WTC11 (cell line): ENCODE results near the gene CLCA1. TPM values are rescaled to one million over a fixed set of nuclear protein-coding genes. Genes with fewer than 3 reads are reported as not detected.

Experiments used
- ATAC-seq: fragments of 200-7000 bp; cut with Tn5 transposase; 2 replicates; pipeline ENCODE4 v1.10.0; 2021; ENCODE audit warnings: mild to moderate bottlenecking, moderate library complexity
- CTCF ChIA-PET: fragments of 300-600 bp; sonication (Branson Sonifier 250); formaldehyde crosslinking; loops from one replicate; lab custom pipeline; 2021; ENCODE audit warnings: antibody characterized with exemption; lab: Charles Lee
- POLR2A ChIA-PET: fragments of 350-600 bp; sonication (Branson Sonifier 250); formaldehyde crosslinking; loops from one replicate; lab custom pipeline; 2021; ENCODE audit warnings: antibody characterized with exemption; lab: Charles Lee
- DNase-seq: peaks from one replicate; pipeline ENCODE4 v3.0.0; 2021; ENCODE audit warnings: low spot score
- H3K27ac Mint-ChIP-seq: 2 replicates; pipeline ENCODE4 v1.8.0; 2021; ENCODE audit warnings: mixed read lengths
- H3K27me3 Mint-ChIP-seq: 2 replicates; pipeline ENCODE4 v1.8.0; 2021; ENCODE audit warnings: low read depth, mild to moderate bottlenecking, moderate library complexity, mixed read lengths
- H3K36me3 Mint-ChIP-seq: 2 replicates; pipeline ENCODE4 v1.8.0; 2021; ENCODE audit warnings: mixed read lengths
- H3K4me1 Mint-ChIP-seq: 2 replicates; pipeline ENCODE4 v1.8.0; 2022; ENCODE audit warnings: mixed read lengths
- H3K4me3 Mint-ChIP-seq: 2 replicates; pipeline ENCODE4 v1.8.0; 2021; ENCODE audit warnings: mild to moderate bottlenecking, moderate library complexity, mixed read lengths
- H3K9me3 Mint-ChIP-seq: 2 replicates; pipeline ENCODE4 v1.8.0; 2021; ENCODE audit warnings: mixed read lengths
- AFF4 ChIP-seq: sonication (generic); formaldehyde crosslinking; IDR thresholded peaks from 2 replicates; pipeline ENCODE4 v1.8.1; 2023; ENCODE audit warnings: mild to moderate bottlenecking, missing genetic modification reagents, borderline replicate concordance
- AR ChIP-seq: fragments of 250-450 bp; sonication (Bioruptor Pico); IDR thresholded peaks from 2 replicates; pipeline ENCODE4 v1.9.0; 2021; ENCODE audit warnings: mild to moderate bottlenecking
- CDX4 ChIP-seq: fragments of 250-450 bp; sonication (Bioruptor Pico); IDR thresholded peaks from 2 replicates; pipeline ENCODE4 v1.9.0; 2021; ENCODE audit warnings: moderate library complexity, mild to moderate bottlenecking, inconsistent platforms, borderline replicate concordance
- ESRRA ChIP-seq: sonication (generic); formaldehyde crosslinking; IDR thresholded peaks from 2 replicates; pipeline ENCODE4 v1.8.1; 2022; ENCODE audit warnings: mild to moderate bottlenecking, missing genetic modification reagents, borderline replicate concordance
- ETV6 ChIP-seq: sonication (generic); formaldehyde crosslinking; IDR thresholded peaks from 2 replicates; pipeline ENCODE4 v1.8.1; 2022; ENCODE audit warnings: mild to moderate bottlenecking, missing genetic modification reagents
- FOXK1 ChIP-seq: sonication (generic); formaldehyde crosslinking; IDR thresholded peaks from 2 replicates; pipeline ENCODE4 v1.8.0; 2022; ENCODE audit warnings: mild to moderate bottlenecking, moderate library complexity, missing genetic modification reagents
- JAZF1 ChIP-seq: fragments of 250-450 bp; sonication (Bioruptor Pico); IDR thresholded peaks from 2 replicates; pipeline ENCODE4 v1.9.0; 2021; ENCODE audit warnings: moderate library complexity, mild to moderate bottlenecking, inconsistent platforms
- NFYB ChIP-seq: sonication (generic); formaldehyde crosslinking; conservative IDR thresholded peaks from 2 replicates; pipeline ENCODE4 v1.8.0; 2022; ENCODE audit warnings: low read depth, missing genetic modification reagents
- NR3C1 ChIP-seq: sonication (generic); formaldehyde crosslinking; conservative IDR thresholded peaks from 2 replicates; pipeline ENCODE4 v1.8.1; 2023; ENCODE audit warnings: low read depth, mild to moderate bottlenecking, missing genetic modification reagents
- PRDM15 ChIP-seq: sonication (generic); formaldehyde crosslinking; IDR thresholded peaks from 2 replicates; pipeline ENCODE4 v1.8.0; 2022; ENCODE audit warnings: missing genetic modification reagents
- PREB ChIP-seq: sonication (generic); formaldehyde crosslinking; IDR thresholded peaks from 2 replicates; pipeline ENCODE4 v1.8.1; 2022; ENCODE audit warnings: mild to moderate bottlenecking, missing genetic modification reagents, moderate library complexity, borderline replicate concordance
- RORB ChIP-seq: fragments of 250-450 bp; sonication (Bioruptor Pico); IDR thresholded peaks from 2 replicates; pipeline ENCODE4 v1.9.0; 2021; ENCODE audit warnings: mild to moderate bottlenecking
- SMAD3 ChIP-seq: sonication (generic); formaldehyde crosslinking; IDR thresholded peaks from 2 replicates; pipeline ENCODE4 v1.8.0; 2022; ENCODE audit warnings: missing genetic modification reagents, mild to moderate bottlenecking, borderline replicate concordance
- SMAD4 ChIP-seq: sonication (generic); formaldehyde crosslinking; IDR thresholded peaks from 2 replicates; pipeline ENCODE4 v1.8.0; 2022; ENCODE audit warnings: mild to moderate bottlenecking, missing genetic modification reagents
- SOX15 ChIP-seq: fragments of 250-450 bp; sonication (Bioruptor Pico); IDR thresholded peaks from 2 replicates; pipeline ENCODE4 v1.9.0; 2021; ENCODE audit warnings: mild to moderate bottlenecking
- TEAD1 ChIP-seq: sonication (generic); formaldehyde crosslinking; IDR thresholded peaks from 2 replicates; pipeline ENCODE4 v1.8.0; 2022; ENCODE audit warnings: mild to moderate bottlenecking, missing genetic modification reagents
- TEAD4 ChIP-seq: sonication (generic); formaldehyde crosslinking; IDR thresholded peaks from 2 replicates; pipeline ENCODE4 v1.8.0; 2022; ENCODE audit warnings: mild to moderate bottlenecking, missing genetic modification reagents
- ZNF219 ChIP-seq: sonication (generic); formaldehyde crosslinking; IDR thresholded peaks from 2 replicates; pipeline ENCODE4 v1.8.0; 2023; ENCODE audit warnings: missing genetic modification reagents, mild to moderate bottlenecking, borderline replicate concordance
- ZNF263 ChIP-seq: sonication (generic); formaldehyde crosslinking; IDR thresholded peaks from 2 replicates; pipeline ENCODE4 v1.8.1; 2022; ENCODE audit warnings: low read depth, mild to moderate bottlenecking, moderate library complexity, missing genetic modification reagents
- ZNF396 ChIP-seq: fragments of 250-450 bp; sonication (Bioruptor Pico); IDR thresholded peaks from 2 replicates; pipeline ENCODE4 v1.8.0; 2021; ENCODE audit warnings: mild to moderate bottlenecking, moderate library complexity, borderline replicate concordance
- ZNF416 ChIP-seq: fragments of 250-450 bp; sonication (Bioruptor Pico); IDR thresholded peaks from 2 replicates; pipeline ENCODE4 v1.9.0; 2021; ENCODE audit warnings: mild to moderate bottlenecking, inconsistent platforms
- total RNA-seq: library from RNA; stranded (reverse); gene quantifications from 3 replicates; pipeline ENCODE4 v1.2.3, GENCODE V29; 2021

CLCA1 gene
- total RNA-seq, 1 experiment from 2014 or later, result 0.11 TPM

GRCh38 chr1:86504895-86505563 lies 36.3 kb downstream of the CLCA1 start:
- CTCF ChIA-PET, result interaction anchor here (0.6 to 2.0 kb wide), 9 partner anchors 109 to 249 kb away, joined by 4 to 7 read pairs (median 5); partner anchors contain the start of genes ODF2L and SH3GLB1
- TF ChIP-seq RORB (no peak), TEAD1 (CRISPR knock-in tag) (no peak), NR3C1 (no peak), ZNF263 (CRISPR knock-in tag) (no peak), AR (CRISPR knock-in tag) (no peak), JAZF1 (CRISPR knock-in tag) (no peak), PREB (no peak)
- TF ChIP-seq, all 79 proteins: peak for 0
- no peaks in the 10 kb centered on the region for H3K36me3 Mint-ChIP-seq
- 0 out of 2 replicates have a peak, but pooled peaks cover 13% of the 10 kb centered on the region for H3K9me3 Mint-ChIP-seq
- DNase-seq (no peak), ATAC-seq (no peak)
- no peak overlapping the region for H3K4me3 Mint-ChIP-seq
- H3K4me1 Mint-ChIP-seq, result peaks cover 46% of the 10 kb centered on the region
- no peaks in the 10 kb centered on the region; the same call in 1 of the 2 replicates for H3K27me3 Mint-ChIP-seq
- no peak overlapping the region for H3K27ac Mint-ChIP-seq
- POLR2A ChIA-PET, result interaction anchor here (1.5 kb wide), 1 partner anchor 200 kb away, joined by 4 read pairs; the partner anchor contains the start of gene SH3GLB1

GRCh38 chr1:86505564-86505902 lies 36.8 kb downstream of the CLCA1 start:
- ChIA-PET POLR2A (no interaction called here), CTCF (interaction anchor here (1.2 to 1.4 kb wide), 3 partner anchors 109 to 200 kb away, joined by 4 to 7 read pairs (median 4); partner anchors contain the start of genes ODF2L and SH3GLB1)
- ATAC-seq (no peak), DNase-seq (no peak)
- no peak overlapping the region for H3K4me3 Mint-ChIP-seq
- H3K9me3 Mint-ChIP-seq, result 0 out of 2 replicates have a peak, but pooled peaks cover 13% of the 10 kb centered on the region
- no peaks in the 10 kb centered on the region for H3K36me3 Mint-ChIP-seq
- no peaks in the 10 kb centered on the region; the same call in 1 of the 2 replicates for H3K27me3 Mint-ChIP-seq
- no peak overlapping the region for H3K27ac Mint-ChIP-seq
- peaks cover 46% of the 10 kb centered on the region for H3K4me1 Mint-ChIP-seq
- TF ChIP-seq CDX4 (CRISPR knock-in tag) (no peak), ZNF219 (no peak), PRDM15 (CRISPR knock-in tag) (no peak), AFF4 (CRISPR knock-in tag) (no peak), ETV6 (CRISPR knock-in tag) (no peak), ESRRA (CRISPR knock-in tag) (no peak), TEAD4 (no peak), FOXK1 (CRISPR knock-in tag) (no peak), SOX15 (CRISPR knock-in tag) (no peak), SMAD4 (CRISPR knock-in tag) (no peak), ZNF416 (CRISPR knock-in tag) (no peak), NFYB (CRISPR knock-in tag) (no peak), JAZF1 (CRISPR knock-in tag) (no peak), SMAD3 (CRISPR knock-in tag) (no peak), ZNF396 (CRISPR knock-in tag) (no peak)
